HEK293 (cell line): ENCODE measurements around the gene ZNF236.
"Not testable (repeated sequence)": the region's sequence is repeated elsewhere in the genome, so short reads cannot be mapped to it uniquely, and the experiment has no call there.

Source experiments
- CTCF ChIA-PET: fragments of 350-600 bp; formaldehyde crosslinking; extraction: SDS; loops from one replicate; lab custom pipeline; 2021; ENCODE audit warnings: antibody characterized with exemption; lab: Yijun Ruan, JAX
- POLR2A ChIA-PET: fragments of 300-600 bp; formaldehyde crosslinking; extraction: SDS; loops from one replicate; lab custom pipeline; 2020; ENCODE audit warnings: antibody characterized with exemption, inconsistent platforms; lab: Yijun Ruan, JAX
- H3K27ac ChIP-seq: fragments of 200-500 bp; sonication (Bioruptor generic); 2 replicates; pipeline ENCODE4 v1.5.1; 2014; ENCODE audit warnings: low read depth, low read length, control low read depth, inconsistent platforms; ENCODE audit errors: extremely low read depth
- H3K36me3 ChIP-seq, 2 experiments: fragments of 200-500 bp in 1 of 2; sonication (Bioruptor generic) in 1 of 2; 1 replicate in 1 of 2; 2 replicates in 1 of 2; pipeline ENCODE4 v1.5.1; 2014 to 2017; ENCODE audit warnings: inconsistent platforms in 2 of 2, low read length in 2 of 2; ENCODE audit not compliant: control insufficient read depth in 2 of 2, insufficient read depth in 1 of 2
- H3K4me1 ChIP-seq: fragments of 200-500 bp; sonication (Bioruptor generic); 2 replicates; pipeline ENCODE4 v1.5.1; 2014; ENCODE audit warnings: mild to moderate bottlenecking, low read length, inconsistent platforms; ENCODE audit not compliant: control insufficient read depth, insufficient read depth
- H3K4me3 ChIP-seq: 2 replicates; pipeline ENCODE4 v1.5.1; 2011; ENCODE audit warnings: low read depth, mild to moderate bottlenecking, control low read depth, low read length, moderate library complexity
- H3K9me3 ChIP-seq: fragments of 200-500 bp; sonication (Bioruptor generic); 2 replicates; pipeline ENCODE4 v1.5.1; 2014; ENCODE audit warnings: low read depth, low read length, inconsistent platforms; ENCODE audit not compliant: control insufficient read depth, insufficient read depth
- EGR2 ChIP-seq: fragments of 450-650 bp; formaldehyde crosslinking; IDR thresholded peaks from 2 replicates; pipeline ENCODE4 v1.5.1; 2016; ENCODE audit warnings: low read depth, missing biosample characterization, missing genetic modification characterization
- MZF1 ChIP-seq: fragments of 450-650 bp; formaldehyde crosslinking; IDR thresholded peaks from 2 replicates; pipeline ENCODE4 v1.5.1; 2017; ENCODE audit warnings: missing biosample characterization, missing genetic modification characterization, borderline replicate concordance
- ZBTB17 ChIP-seq: fragments of 450-650 bp; formaldehyde crosslinking; IDR thresholded peaks from 2 replicates; pipeline ENCODE4 v1.5.1; 2016; ENCODE audit warnings: missing biosample characterization, missing genetic modification characterization
- ZNF202 ChIP-seq: fragments of 450-650 bp; formaldehyde crosslinking; IDR thresholded peaks from 2 replicates; pipeline ENCODE4 v1.5.1; 2016; ENCODE audit warnings: missing biosample characterization, missing genetic modification characterization, borderline replicate concordance
- ZNF239 ChIP-seq: fragments of 450-650 bp; formaldehyde crosslinking; IDR thresholded peaks from 2 replicates; pipeline ENCODE4 v1.5.1; 2016; ENCODE audit warnings: missing biosample characterization, missing genetic modification characterization
- ZNF366 ChIP-seq: fragments of 450-650 bp; formaldehyde crosslinking; conservative IDR thresholded peaks from 2 replicates; pipeline ENCODE4 v1.5.1; 2016; ENCODE audit warnings: missing biosample characterization, missing genetic modification characterization
- ZNF433 ChIP-seq: fragments of 450-650 bp; formaldehyde crosslinking; IDR thresholded peaks from 2 replicates; pipeline ENCODE4 v1.5.1; 2016; ENCODE audit warnings: missing biosample characterization, missing genetic modification characterization, low read depth
- ZNF501 ChIP-seq: fragments of 450-650 bp; formaldehyde crosslinking; IDR thresholded peaks from 2 replicates; pipeline ENCODE4 v1.5.1; 2016; ENCODE audit warnings: missing biosample characterization, missing genetic modification characterization
- ZNF514 ChIP-seq: fragments of 450-650 bp; formaldehyde crosslinking; IDR thresholded peaks from 2 replicates; pipeline ENCODE4 v1.5.1; 2016; ENCODE audit warnings: missing biosample characterization, missing genetic modification characterization
- ZNF544 ChIP-seq: fragments of 450-650 bp; formaldehyde crosslinking; IDR thresholded peaks from 2 replicates; pipeline ENCODE4 v1.5.0; 2017; ENCODE audit warnings: missing biosample characterization, missing genetic modification characterization
- ZNF776 ChIP-seq: fragments of 450-650 bp; formaldehyde crosslinking; IDR thresholded peaks from 2 replicates; pipeline ENCODE4 v1.5.0; 2017; ENCODE audit warnings: missing biosample characterization, missing genetic modification characterization, borderline replicate concordance
- ZSCAN30 ChIP-seq: fragments of 450-650 bp; IDR thresholded peaks from 2 replicates; pipeline ENCODE4 v1.5.1; 2018; ENCODE audit warnings: missing biosample characterization, mild to moderate bottlenecking, missing genetic modification characterization, moderate library complexity
- TF ChIP-seq, protein P1 (sequence below): fragments of 450-650 bp; formaldehyde crosslinking; IDR thresholded peaks from 2 replicates; pipeline ENCODE4 v1.5.1; 2016; ENCODE audit warnings: missing biosample characterization, missing genetic modification characterization, low read depth
- TF ChIP-seq, protein P2 (sequence below): fragments of 450-650 bp; formaldehyde crosslinking; IDR thresholded peaks from 2 replicates; pipeline ENCODE4 v1.5.1; 2016; ENCODE audit warnings: missing biosample characterization, missing genetic modification characterization
- TF ChIP-seq, protein P3 (sequence below): fragments of 450-650 bp; formaldehyde crosslinking; IDR thresholded peaks from 2 replicates; pipeline ENCODE4 v1.5.1; 2016; ENCODE audit warnings: missing biosample characterization, missing genetic modification characterization, low read depth

ZNF236 gene

DNA sequence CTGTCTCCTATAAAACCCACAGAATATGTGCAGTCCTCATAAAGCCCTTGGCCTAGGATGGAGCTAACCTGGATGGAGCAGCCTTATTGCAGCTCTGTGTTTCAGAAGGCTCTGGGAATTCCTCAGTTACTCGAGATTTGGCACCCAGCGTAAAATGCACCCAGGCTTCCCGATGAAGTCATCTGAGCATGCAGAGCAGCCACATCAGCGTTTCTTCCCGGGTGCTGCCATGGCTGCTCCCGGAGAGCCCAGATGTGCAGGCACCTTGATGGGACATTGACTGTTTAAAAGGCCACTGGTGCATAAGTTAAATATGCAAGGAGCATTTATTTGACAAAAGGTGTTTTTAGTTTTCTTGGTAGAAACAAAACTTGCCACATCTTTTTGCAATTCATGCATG, 195.0 kb downstream of the ZNF236 start:
- H3K9me3 ChIP-seq, result no peaks in the 10 kb centered on the region
- H3K4me3 ChIP-seq, result no peak overlapping the region
- POLR2A ChIA-PET, result no interaction called here
- H3K36me3 ChIP-seq, result peaks cover 4 to 7% of the 10 kb centered on the region in 2 experiments; a peak in 2 of 3 replicates
- no peak overlapping the region for H3K27ac ChIP-seq
- TF ChIP-seq ZNF433 (tag by site-specific recombination), result no peak
- TF ChIP-seq, protein P1, sequence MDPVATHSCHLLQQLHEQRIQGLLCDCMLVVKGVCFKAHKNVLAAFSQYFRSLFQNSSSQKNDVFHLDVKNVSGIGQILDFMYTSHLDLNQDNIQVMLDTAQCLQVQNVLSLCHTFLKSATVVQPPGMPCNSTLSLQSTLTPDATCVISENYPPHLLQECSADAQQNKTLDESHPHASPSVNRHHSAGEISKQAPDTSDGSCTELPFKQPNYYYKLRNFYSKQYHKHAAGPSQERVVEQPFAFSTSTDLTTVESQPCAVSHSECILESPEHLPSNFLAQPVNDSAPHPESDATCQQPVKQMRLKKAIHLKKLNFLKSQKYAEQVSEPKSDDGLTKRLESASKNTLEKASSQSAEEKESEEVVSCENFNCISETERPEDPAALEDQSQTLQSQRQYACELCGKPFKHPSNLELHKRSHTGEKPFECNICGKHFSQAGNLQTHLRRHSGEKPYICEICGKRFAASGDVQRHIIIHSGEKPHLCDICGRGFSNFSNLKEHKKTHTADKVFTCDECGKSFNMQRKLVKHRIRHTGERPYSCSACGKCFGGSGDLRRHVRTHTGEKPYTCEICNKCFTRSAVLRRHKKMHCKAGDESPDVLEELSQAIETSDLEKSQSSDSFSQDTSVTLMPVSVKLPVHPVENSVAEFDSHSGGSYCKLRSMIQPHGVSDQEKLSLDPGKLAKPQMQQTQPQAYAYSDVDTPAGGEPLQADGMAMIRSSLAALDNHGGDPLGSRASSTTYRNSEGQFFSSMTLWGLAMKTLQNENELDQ, result no peak
- TF ChIP-seq, protein P2, sequence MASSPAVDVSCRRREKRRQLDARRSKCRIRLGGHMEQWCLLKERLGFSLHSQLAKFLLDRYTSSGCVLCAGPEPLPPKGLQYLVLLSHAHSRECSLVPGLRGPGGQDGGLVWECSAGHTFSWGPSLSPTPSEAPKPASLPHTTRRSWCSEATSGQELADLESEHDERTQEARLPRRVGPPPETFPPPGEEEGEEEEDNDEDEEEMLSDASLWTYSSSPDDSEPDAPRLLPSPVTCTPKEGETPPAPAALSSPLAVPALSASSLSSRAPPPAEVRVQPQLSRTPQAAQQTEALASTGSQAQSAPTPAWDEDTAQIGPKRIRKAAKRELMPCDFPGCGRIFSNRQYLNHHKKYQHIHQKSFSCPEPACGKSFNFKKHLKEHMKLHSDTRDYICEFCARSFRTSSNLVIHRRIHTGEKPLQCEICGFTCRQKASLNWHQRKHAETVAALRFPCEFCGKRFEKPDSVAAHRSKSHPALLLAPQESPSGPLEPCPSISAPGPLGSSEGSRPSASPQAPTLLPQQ (tag by site-specific recombination), result no peak
- TF ChIP-seq, all 188 proteins: peak for 0
- no peaks in the 10 kb centered on the region for H3K4me1 ChIP-seq
- CTCF ChIA-PET, result no interaction called here

DNA sequence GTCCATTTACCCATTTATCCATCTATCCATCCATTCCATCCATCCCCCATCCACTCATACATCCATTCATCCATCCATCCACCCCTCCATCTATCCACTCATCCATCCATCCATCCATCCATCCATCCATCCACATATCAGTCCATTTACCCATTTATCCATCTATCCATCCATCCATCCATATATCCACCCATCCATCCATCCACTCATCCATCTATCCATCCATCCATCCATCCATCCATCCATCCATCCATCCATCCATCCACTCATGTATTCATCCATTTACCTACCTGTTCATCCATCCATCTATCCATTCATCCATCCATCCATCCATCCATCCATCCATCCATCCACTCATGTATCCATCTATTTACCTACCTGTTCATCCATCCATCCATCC, 196.3 kb downstream of the ZNF236 start:
- POLR2A ChIA-PET, H3K36me3 ChIP-seq, H3K9me3 ChIP-seq, H3K4me1 ChIP-seq, CTCF ChIA-PET, H3K4me3 ChIP-seq, H3K27ac ChIP-seq: not testable (repeated sequence)
- TF ChIP-seq ZBTB17 (peak; percentile 67), ZNF366 (tag by site-specific recombination) (peak; percentile 92), ZNF202 (tag by site-specific recombination) (0 out of 2 replicates have a peak, but pooled peaks have one; percentile 13)

- Histone ChIP-seq H3K4me3 (no peak overlapping the region), H3K4me1 (no peaks in the 10 kb centered on the region), H3K27ac (no peak overlapping the region), H3K36me3 (peaks cover 4 to 7% of the 10 kb centered on the region in 2 experiments; a peak in 2 of 3 replicates), H3K9me3 (no peaks in the 10 kb centered on the region)
- TF ChIP-seq ZNF501 (no peak), ZNF239 (tag by site-specific recombination) (no peak), ZNF544 (no peak), EGR2 (tag by site-specific recombination) (no peak), MZF1 (tag by site-specific recombination) (no peak), ZNF776 (no peak), ZNF514 (tag by site-specific recombination) (no peak), ZSCAN30 (tag by site-specific recombination) (no peak)
- TF ChIP-seq, protein P3, sequence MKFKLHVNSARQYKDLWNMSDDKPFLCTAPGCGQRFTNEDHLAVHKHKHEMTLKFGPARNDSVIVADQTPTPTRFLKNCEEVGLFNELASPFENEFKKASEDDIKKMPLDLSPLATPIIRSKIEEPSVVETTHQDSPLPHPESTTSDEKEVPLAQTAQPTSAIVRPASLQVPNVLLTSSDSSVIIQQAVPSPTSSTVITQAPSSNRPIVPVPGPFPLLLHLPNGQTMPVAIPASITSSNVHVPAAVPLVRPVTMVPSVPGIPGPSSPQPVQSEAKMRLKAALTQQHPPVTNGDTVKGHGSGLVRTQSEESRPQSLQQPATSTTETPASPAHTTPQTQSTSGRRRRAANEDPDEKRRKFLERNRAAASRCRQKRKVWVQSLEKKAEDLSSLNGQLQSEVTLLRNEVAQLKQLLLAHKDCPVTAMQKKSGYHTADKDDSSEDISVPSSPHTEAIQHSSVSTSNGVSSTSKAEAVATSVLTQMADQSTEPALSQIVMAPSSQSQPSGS (tag by site-specific recombination), result no peak
- ChIA-PET CTCF (no interaction called here), POLR2A (no interaction called here)
Observed at GRCh38 chr18:77019641-77020040, 197.3 kb downstream of the ZNF236 start.
